ENCODE results near the gene SLC39A7. TPM values are rescaled to one million over a fixed set of nuclear protein-coding genes. Genes with fewer than 3 reads are reported as not detected.

SLC39A7 gene
- total and polyA plus RNA-seq, 11 donors = 39.9 to 197 (median 55.3) TPM

DNA sequence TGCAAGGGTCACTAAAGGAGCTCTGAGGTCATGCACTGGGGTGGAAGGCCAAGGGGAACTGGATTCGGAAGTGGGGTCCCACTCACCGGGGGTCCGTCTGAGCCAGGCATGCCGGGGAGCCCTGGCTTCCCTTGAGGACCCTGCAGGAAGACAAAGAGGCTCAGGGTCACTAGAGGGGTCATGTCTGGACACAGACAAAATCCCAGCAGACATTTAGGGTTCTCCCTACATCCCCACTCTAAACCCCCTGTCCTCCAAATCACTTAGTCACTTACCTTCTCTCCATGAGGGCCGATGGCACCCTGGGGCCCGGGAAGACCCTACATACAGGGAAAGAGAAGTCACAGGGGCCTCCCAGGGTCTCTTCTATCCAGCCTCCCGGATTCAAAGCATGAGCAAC is 23.8 kb upstream of the SLC39A7 start:
- no peaks in the 10 kb centered on the region for H3K27me3 ChIP-seq
- no peaks in the 10 kb centered on the region for H3K9me3 ChIP-seq
- no peaks in the 10 kb centered on the region for H3K36me3 ChIP-seq
- ATAC-seq (no peak), DNase-seq (no peak)
- 95 to 97% (median 96%) methylated on average over 7 of the region's 7 CpGs for WGBS, 4 donors
- intact Hi-C loops (cut with DNase I) = no loop called here
- no peaks in the 10 kb centered on the region for H3K4me1 ChIP-seq
- no peak overlapping the region for H3K4me3 ChIP-seq
- H3K27ac ChIP-seq = no peak overlapping the region
- TF ChIP-seq POLR2A (IDR thresholded peaks at IDR 0.05) = no peak
- TF ChIP-seq, protein P1, sequence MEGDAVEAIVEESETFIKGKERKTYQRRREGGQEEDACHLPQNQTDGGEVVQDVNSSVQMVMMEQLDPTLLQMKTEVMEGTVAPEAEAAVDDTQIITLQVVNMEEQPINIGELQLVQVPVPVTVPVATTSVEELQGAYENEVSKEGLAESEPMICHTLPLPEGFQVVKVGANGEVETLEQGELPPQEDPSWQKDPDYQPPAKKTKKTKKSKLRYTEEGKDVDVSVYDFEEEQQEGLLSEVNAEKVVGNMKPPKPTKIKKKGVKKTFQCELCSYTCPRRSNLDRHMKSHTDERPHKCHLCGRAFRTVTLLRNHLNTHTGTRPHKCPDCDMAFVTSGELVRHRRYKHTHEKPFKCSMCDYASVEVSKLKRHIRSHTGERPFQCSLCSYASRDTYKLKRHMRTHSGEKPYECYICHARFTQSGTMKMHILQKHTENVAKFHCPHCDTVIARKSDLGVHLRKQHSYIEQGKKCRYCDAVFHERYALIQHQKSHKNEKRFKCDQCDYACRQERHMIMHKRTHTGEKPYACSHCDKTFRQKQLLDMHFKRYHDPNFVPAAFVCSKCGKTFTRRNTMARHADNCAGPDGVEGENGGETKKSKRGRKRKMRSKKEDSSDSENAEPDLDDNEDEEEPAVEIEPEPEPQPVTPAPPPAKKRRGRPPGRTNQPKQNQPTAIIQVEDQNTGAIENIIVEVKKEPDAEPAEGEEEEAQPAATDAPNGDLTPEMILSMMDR (IDR thresholded peaks at IDR 0.05) = no peak

DNA sequence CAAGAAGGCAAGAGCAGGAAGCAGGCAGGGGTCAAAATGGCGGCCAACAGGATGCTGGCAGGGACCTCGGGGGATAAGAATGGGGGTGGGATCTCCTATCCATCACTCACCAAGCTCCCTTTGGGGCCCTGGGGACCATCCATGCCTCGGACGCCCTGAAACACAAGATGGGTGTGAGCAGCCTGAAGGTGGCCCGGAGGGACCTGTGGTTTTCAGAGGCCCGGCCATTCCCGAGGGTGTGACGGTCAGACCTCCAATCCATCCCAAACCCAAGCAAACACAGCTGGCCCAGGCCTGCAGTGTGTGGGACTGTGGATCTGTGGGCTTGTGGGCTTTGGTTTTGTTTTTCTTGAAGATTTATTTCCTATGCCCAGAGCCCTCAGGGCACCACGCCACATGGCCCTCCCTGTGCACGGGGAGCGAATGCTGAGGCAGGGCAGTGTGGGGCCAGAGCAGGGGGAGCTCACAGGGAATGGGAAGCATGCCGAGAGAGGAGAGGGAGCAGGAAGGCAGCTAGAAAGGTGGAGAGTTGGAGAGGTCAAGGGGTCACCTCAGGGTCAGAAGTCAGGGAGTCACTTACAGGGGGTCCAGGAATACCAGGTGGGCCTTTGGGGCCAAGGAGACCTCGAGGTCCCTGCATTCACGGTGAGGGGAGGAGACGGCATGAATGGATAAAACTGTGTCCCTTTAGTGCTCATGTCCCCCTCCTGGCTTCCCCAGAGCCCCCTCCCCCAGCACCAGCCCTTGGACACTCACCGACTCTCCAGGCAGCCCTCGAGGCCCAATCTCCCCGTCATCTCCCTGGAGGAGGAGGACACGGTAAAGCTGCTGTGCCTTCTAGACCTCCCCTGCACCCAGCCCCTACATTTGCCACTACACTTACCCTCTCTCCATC is 22.9 kb upstream of the SLC39A7 start:
- H3K4me1 ChIP-seq = no peaks in the 10 kb centered on the region
- intact Hi-C loops (cut with DNase I) = no loop called here
- ATAC-seq (no peak), DNase-seq (no peak)
- H3K4me3 ChIP-seq = no peak overlapping the region
- WGBS, 4 donors = 86 to 92% (median 88%) methylated on average over 18 to 19 of the region's 19 CpGs
- H3K27ac ChIP-seq = no peak overlapping the region
- no peaks in the 10 kb centered on the region for H3K9me3 ChIP-seq
- no peaks in the 10 kb centered on the region for H3K27me3 ChIP-seq
- TF ChIP-seq POLR2A (IDR thresholded peaks at IDR 0.05) = no peak
- TF ChIP-seq, protein P1 (IDR thresholded peaks at IDR 0.05) = no peak
- no peaks in the 10 kb centered on the region for H3K36me3 ChIP-seq

DNA sequence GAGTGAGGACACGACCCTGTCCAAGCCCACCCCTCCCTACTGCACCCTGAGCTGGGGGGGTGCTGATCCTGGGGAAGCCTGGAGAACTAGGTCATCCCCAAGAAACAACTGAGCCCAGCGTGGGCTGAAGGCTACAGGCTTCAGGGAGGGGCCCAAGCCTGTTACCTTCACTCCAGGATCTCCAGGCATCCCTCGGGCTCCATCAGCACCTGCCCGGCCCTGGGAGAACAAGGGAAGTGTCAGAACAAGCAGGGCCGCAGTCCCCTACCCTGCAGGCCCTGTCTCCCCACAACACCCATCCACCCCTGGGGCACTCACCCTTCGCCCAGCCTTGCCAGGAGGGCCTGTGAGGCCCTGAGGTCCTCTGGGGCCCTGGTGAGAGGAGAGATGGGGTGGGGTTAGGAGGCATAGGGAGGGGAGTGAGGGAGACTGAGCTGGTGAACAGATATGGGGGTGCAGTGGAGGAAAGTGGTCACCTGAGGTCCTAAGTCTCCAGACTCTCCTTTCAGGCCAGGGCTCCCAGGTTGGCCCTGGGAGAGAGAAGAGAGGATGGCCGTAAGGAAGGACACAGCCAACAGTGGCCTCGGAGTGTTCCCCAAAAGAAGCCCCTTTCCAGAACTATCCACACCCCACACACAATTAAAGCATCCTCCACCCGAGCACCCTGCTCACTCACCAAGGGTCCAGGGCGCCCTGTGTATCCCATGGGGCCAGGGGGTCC is 21.8 kb upstream of the SLC39A7 start:
- intact Hi-C loops (cut with DNase I) = no loop called here
- no peak overlapping the region for H3K4me3 ChIP-seq
- H3K4me1 ChIP-seq = peaks cover 0 to 10% (median 0%) of the 10 kb centered on the region in 12 donors
- H3K36me3 ChIP-seq = no peaks in the 10 kb centered on the region
- no peak for TF ChIP-seq POLR2A (IDR thresholded peaks at IDR 0.05)
- TF ChIP-seq, protein P1 (IDR thresholded peaks at IDR 0.05) = no peak
- ATAC-seq (no peak), DNase-seq (no peak)
- WGBS, 4 donors = 76 to 96% (median 92%) methylated on average over 6 to 10 of the region's 10 CpGs
- H3K27ac ChIP-seq = no peak overlapping the region
- H3K9me3 ChIP-seq = no peaks in the 10 kb centered on the region
- no peaks in the 10 kb centered on the region for H3K27me3 ChIP-seq

DNA sequence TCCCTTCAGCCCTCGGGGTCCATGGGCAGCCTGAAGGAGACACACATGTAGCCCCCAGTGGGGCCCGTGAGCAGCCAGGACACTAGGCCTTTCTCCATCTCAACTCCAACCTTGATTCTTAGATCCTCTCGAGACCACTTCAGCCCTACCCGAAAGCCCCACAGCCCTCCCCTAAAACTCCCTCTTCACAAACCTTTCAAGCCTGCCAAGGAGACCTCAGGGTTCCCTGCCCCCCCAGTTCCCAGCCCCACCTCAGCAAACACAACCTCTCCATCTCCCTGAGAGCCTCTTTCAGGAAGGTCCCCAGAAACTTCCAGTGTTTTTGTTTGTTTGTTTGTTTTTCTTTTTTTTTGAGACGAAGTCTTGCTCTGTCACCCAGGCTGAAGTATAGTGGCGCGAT is 19.5 kb upstream of the SLC39A7 start:
- Histone ChIP-seq H3K27me3 (no peaks in the 10 kb centered on the region), H3K36me3 (no peaks in the 10 kb centered on the region), H3K4me3 (no peak overlapping the region), H3K9me3 (no peaks in the 10 kb centered on the region), H3K27ac (no peak overlapping the region), H3K4me1 (peaks cover 0 to 13% (median 0%) of the 10 kb centered on the region in 12 donors)
- intact Hi-C loops (cut with DNase I) = no loop called here
- DNase-seq (no peak), ATAC-seq (no peak)
- TF ChIP-seq, protein P1 (IDR thresholded peaks at IDR 0.05) = no peak
- no peak for TF ChIP-seq POLR2A (IDR thresholded peaks at IDR 0.05)
- WGBS, 4 donors = 91 to 95% (median 92%) methylated on average over 7 of the region's 7 CpGs
